HG02642 (cell line): Measurements from ENCODE around the gene SIGLEC11.
"Not testable (repeated sequence)": the region's sequence is repeated elsewhere in the genome, so short reads cannot be mapped to it uniquely, and the experiment has no call there.

Experiments
- ATAC-seq: cut with Tn5 transposase; IDR thresholded peaks from one replicate; pipeline ENCODE4 v1.9.1; 2021; ENCODE audit warnings: mild to moderate bottlenecking; ENCODE audit not compliant: unreplicated experiment, poor library complexity

SIGLEC11 gene

GRCh38 chr19:49983645-49984229 lies 22.8 kb upstream of the SIGLEC11 start:
- ATAC-seq = no peak

GRCh38 chr19:49981603-49982593 lies 20.9 kb upstream of the SIGLEC11 start:
- ATAC-seq = no peak

DNA sequence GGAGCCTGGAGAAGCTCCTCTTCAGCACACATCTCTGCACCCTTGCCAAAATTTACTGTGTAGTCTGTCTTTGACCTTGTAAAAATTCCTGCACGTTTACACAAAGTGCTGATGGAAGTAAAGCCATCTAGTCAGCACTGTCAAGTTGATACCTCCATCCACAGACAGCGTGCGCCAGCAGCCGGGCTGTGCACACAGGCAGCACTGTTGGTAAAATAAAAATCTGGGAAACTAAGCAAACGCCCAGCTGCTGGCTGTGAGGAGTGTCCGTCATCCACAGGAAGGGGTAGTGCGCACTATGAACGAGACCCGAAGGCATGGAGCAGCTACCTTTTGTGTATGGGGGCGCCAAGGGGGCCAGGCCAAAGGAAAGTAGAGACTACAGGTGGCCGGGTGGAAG lies 17.4 kb upstream of the SIGLEC11 start:
- ATAC-seq = no peak

DNA sequence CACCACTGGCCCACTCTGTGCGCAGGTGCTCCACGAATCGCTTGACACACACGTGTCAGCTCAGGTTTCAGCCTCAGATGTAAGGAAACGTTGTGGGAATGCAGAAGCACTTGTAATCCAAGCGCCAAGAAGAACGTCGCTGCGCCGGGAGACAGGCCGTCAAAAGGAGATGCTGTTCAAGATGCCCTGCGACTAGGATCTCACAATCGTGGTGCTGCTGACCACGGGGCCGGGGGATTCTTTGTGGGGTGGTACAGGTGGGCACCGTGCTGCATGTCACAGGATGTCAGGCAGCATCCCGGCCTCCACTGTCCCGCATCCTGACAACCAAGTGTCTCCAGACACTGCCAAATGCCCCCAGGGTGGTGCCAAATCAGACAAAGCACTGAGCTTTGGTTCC lies 16.9 kb upstream of the SIGLEC11 start:
- no peak for ATAC-seq

GRCh38 chr19:49977076-49977475 lies 16.1 kb upstream of the SIGLEC11 start:
- ATAC-seq = no peak

DNA sequence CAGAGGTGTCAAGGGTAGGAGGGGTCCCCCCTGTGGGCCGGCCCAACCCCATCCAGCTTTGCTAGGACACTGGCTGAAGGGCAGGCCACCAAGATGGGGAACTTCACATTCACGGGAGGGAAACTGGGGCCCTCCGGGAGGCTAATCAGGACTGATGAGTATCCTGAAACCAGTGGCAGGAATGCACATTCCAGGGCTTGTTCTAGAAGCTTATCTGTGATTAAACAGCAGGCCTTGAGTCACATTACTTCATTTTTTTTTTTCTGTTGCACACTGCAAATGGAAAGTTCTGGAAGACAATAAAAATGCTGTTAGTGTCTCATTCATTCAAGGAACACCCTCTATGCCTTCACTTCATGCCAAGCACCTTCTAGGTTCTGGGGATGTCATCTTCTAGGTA lies 15.5 kb upstream of the SIGLEC11 start:
- ATAC-seq = no peak

DNA sequence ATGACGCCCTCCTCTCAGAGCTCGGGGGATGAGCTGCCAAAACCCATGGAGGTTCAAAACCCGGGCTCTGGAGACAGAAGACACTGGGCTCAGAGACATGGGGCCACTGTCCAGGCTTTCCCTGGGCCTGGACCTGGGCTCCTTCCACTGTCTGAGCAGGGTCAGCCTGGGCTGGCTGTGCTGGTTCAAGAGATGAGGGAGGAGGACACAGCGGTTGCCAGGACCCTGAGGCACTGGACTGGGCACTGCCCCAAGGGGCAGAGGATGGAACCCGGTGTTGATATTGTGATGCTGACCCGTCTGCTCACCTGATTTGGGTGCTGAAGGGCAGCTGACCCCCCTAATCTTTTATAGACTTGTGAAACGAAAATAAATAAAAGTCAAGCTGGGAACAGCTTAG lies 14.1 kb upstream of the SIGLEC11 start:
- no peak for ATAC-seq

DNA sequence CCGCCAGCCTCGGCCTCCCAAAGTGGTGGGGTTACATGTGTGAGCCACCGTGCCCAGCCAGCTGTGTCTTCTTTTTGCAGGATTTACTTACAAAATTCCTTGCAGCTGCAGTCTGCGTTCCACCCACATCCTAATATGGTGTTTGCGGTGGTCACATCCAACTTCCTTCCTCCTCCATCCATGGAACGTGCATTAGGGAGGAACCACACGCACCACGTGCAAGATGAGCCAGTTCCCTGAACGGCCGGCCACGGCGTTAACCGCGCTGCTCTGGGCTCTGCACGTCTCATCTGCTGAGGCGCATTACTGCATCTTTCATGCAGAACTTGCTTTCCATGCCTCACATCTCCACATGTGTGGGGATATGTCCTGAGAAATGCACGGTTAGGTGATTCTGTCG lies 13.0 kb upstream of the SIGLEC11 start:
- no peak for ATAC-seq

- no peak for ATAC-seq
These were observed 11.9 kb upstream of the SIGLEC11 start for GRCh38 chr19:49972841-49973240.

DNA sequence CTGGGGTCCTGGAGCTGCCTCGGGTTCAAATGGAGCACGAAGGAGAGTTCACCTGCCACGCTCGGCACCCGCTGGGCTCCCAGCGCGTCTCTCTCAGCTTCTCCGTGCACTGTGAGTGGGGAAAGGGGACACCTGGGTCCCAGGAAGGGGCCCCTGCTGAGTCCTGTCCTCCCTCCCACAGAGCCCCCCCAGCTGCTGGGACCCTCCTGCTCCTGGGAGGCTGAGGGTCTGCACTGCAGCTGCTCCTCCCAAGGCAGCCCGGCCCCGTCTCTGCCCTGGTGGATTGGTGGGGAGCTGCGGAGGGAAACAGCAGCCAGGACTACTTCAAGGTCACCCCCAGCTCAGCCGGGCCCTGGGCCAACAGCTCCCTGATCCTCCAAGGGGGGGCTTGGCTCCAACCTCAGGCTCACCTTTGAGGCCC lies 11.0 kb upstream of the SIGLEC11 start:
- ATAC-seq = no peak

GRCh38 chr19:49969355-49969754 lies 8.4 kb upstream of the SIGLEC11 start:
- not testable (repeated sequence) for ATAC-seq

DNA sequence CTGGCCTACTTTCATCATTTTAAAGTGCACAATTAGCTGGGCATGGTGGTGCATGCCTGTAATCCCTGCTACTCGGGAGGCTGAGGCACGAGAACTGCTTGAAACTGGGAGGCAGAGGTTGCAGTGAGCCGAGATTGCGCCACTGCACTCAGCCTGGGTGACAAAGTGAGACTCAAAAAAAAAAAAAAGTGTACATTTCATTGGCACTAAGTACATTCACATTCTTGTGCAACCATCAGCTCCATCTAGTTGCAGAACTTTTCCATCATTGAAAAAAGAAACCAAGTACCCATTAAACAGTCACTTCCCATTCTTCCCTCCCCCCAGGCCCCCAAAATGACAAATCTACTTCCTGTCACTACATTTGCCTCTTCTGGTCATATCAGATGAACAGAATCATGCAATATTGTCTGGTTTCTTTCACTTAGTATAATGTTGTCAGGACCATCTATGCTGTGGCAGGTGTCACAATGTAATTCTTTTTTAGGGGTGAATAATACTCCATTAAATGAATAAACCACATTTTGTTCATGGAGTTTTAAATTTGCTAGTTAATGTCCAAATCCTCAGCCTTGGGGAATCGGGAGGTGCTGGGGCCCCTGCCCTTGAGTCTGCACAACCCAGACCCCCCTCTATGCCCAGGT lies 7.4 kb upstream of the SIGLEC11 start:
- no peak for ATAC-seq

DNA sequence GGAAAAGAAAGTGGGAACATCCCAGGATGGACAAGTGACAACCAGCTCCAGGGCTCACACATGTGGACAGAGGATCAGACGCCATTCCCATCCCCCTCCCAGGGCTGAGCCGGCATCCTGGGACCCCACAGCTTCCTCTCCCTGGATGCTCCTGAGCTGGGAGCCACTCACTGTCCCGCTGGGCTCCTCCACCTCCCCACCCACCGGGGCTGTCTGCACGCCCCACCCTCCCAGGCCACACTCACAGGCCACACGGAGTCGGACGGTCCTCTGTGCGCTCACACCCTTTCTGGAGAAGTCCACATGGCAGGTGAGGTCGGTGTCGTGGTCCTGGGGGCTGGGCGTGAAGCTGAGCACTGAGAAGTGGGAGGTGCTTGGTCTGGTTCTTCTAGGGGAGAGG lies 1.1 kb downstream of the SIGLEC11 start:
- ATAC-seq = not testable (repeated sequence)

DNA sequence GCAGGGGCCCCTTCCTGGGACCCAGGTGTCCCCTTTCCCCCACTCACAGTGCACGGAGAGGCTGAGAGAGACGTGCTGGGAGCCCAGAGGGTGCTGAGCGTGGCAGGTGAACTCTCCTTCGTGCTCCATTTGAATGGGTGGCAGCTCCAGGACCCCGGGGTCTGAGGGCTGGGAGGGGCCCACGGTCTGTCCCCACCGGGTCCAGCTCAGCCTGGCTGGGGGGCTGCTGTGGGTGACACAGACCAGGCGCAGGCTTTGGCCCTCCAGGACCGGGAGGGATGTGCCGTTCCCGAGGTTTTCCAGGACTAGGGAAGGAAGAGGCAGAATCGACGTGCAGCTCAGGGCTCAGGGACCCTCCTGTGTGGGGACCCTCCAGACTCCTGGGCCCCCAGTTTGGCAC lies 2.4 kb downstream of the SIGLEC11 start:
- ATAC-seq = not testable (repeated sequence)

DNA sequence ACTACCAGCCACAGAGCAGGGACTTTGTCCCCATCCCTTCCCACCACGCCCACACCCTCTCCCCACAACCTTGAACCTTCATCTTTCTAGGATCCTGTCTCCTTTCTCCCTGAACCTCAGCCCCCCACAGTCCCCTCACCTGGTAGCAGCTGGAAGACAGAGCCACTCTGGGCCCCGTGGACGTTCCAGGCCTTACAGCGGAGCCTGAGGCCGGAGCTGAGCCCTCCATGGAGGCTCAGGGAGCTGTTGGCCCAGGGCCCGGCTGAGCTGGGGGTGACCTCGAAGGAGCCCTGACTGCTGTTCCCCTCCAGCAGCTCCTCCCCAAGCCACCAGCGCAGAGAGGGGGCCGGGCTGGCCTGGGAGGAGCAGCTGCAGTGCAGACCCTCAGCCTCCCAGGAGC lies 2.8 kb downstream of the SIGLEC11 start:
- ATAC-seq = not testable (repeated sequence)

DNA sequence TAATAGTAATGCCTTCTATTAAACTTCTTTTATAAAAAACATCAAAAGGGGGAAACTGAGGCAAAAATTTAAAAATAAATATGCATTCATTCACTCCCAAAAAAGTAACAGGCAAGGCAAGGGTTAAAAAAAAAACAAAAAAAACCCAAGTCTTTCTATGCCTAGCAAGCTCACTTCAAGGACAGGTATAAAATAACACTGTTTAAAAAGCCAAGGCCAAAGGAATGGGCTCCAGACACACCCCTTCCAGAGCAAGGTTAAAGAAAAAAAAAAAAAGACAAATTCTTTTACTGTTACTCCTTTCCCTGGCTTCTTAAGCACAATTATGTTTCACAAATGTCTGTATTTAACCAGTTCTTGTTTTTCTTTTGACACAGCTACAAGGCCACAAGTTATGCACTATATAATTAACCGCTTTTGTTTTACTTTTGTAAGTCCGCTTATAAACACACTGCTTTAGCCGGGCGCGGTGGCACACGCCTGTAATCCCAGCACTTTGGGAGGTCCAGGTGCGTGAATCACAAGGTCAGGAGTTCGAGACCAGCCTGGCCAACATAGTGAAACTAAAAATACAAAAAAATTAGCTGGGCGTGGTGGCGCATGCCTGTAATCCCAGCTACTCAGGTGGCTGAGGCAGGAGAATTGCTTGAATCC lies 3.6 kb downstream of the SIGLEC11 start:
- ATAC-seq = no peak

DNA sequence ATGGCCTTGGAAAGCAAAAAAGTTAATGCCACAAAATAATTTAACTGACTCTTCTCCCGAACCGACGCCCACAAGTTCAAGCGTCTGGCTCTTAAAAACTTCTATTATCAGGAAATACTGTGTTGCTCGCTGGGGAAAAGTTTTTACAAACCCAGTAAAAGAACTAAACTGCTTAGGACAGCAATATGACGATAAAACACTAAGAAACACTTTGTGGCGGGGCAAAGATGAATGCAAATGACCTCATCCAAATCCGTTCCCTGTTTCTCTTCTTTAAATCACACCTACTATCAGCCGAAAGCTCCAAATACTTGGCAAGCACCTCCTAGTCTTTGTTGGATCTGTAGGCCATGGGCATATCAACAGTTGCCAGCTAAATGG lies 4.9 kb downstream of the SIGLEC11 start:
- no peak for ATAC-seq

- no peak for ATAC-seq
These were observed 6.0 kb downstream of the SIGLEC11 start for GRCh38 chr19:49954933-49955332.

DNA sequence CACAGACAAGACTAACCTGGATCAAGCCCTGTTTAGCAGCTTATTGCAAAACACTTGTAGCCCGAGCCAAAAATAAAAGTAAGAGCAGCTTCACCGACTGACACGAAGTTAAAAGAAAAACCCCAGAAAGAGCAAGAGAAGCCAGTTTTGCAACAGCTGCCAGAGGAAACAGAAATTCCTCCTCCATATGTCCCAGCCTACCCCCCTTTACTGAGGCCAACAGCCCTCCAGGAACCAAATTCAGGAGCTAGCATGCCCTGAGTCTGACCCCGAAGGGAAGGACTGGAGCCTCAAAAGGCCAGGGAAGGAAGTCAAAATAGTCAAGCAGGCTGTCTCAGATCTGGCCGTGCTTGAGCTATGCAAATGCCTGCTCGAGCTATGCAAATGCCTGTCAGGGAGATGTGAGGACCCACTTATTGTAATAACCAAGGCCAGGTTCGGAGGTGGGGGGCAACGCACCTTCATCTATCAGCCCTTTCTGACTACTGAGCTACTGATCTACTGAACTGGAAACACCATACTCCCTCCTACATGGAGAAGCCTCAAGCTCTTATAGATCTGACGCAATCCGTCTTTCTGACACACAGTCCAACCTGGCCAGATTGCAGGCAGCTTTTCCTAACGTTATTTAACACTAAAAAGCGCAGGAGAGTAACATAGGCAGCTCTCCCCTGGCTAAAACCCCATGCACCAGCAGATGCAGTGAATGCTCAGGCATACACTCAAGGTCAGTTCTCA lies 6.7 kb downstream of the SIGLEC11 start:
- no peak for ATAC-seq

DNA sequence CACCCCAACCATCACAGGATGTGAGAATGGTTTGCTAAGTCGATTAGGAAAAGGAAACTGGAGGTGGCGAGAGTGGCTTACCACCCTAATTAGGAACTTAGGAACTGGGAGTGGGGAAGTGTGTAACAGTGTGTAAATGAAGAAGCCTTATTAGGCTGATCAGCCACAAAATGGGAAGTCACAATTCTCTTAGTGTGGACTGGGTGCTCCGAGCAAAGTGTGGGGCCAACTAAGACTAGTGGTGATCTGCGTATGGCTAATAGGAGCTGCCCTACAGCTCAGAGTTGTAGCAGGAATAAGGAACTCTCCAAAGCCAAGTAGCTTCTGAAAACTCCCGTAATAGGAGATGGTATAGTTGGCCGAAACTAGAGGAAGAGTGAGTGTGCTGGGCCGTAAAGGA lies 7.6 kb downstream of the SIGLEC11 start:
- no peak for ATAC-seq
